Brain microvascular endothelial cell (primary cell): ENCODE data around the gene C1QTNF5.

Experiments
- DNase-seq: peaks from one replicate; pipeline ENCODE4 v3.0.0-alpha.2; 2020
- H3K27ac ChIP-seq: fragments of 250-450 bp; sonication (Bioruptor Pico); 2 replicates; pipeline ENCODE4 v1.5.1; 2020; ENCODE audit warnings: mild to moderate bottlenecking, moderate library complexity
- H3K27me3 ChIP-seq: fragments of 250-450 bp; sonication (Bioruptor Pico); replicated peaks from 2 replicates; pipeline ENCODE4 v1.5.1; 2020; ENCODE audit warnings: mild to moderate bottlenecking
- H3K36me3 ChIP-seq: fragments of 250-450 bp; sonication (Bioruptor Pico); replicated peaks from 2 replicates; pipeline ENCODE4 v1.5.1; 2020; ENCODE audit warnings: mild to moderate bottlenecking
- H3K4me3 ChIP-seq: 2 replicates; pipeline ENCODE4 v1.5.1; 2011; ENCODE audit warnings: low read depth, mild to moderate bottlenecking, control low read depth, low read length, moderate library complexity
- CTCF ChIP-seq: IDR thresholded peaks from 2 replicates; pipeline ENCODE4 v1.5.1; 2011; ENCODE audit warnings: low read depth, mild to moderate bottlenecking, moderate library complexity, low read length, control low read depth, inconsistent platforms; ENCODE audit errors: missing control alignments
- in situ Hi-C: cut with HindIII; loops from 2 replicates; pipeline ENCODE4 v1.10.0; 2017; ENCODE audit warnings: low sequenced_read_pairs, low pct_ligation_motif_present

The C1QTNF5 gene

GRCh38 chr11:119355091-119355843 is 14.6 kb upstream of the C1QTNF5 start:
- in situ Hi-C loops = no loop called here
- Histone ChIP-seq H3K27ac (no peak overlapping the region), H3K4me3 (no peak overlapping the region), H3K36me3 (no peaks in the 10 kb centered on the region), H3K27me3 (no peaks in the 10 kb centered on the region)
- DNase-seq = no peak
- TF ChIP-seq CTCF = no peak

GRCh38 chr11:119352857-119353260 is 12.2 kb upstream of the C1QTNF5 start:
- TF ChIP-seq CTCF = no peak

GRCh38 chr11:119351232-119351631 is 10.5 kb upstream of the C1QTNF5 start:
- H3K4me3 ChIP-seq = no peak overlapping the region
- no peak overlapping the region for H3K27ac ChIP-seq
- no peak for DNase-seq
- in situ Hi-C loops = no loop called here
- no peaks in the 10 kb centered on the region for H3K36me3 ChIP-seq
- H3K27me3 ChIP-seq = peaks cover 2% of the 10 kb centered on the region
- TF ChIP-seq CTCF = no peak

More at GRCh38 chr11:119352857-119353260, 12.2 kb upstream of the C1QTNF5 start:
- no peak for DNase-seq
- in situ Hi-C loops = no loop called here
- Histone ChIP-seq H3K27me3 (no peaks in the 10 kb centered on the region), H3K36me3 (no peaks in the 10 kb centered on the region), H3K4me3 (no peak overlapping the region), H3K27ac (no peak overlapping the region)

- peaks cover 2% of the 10 kb centered on the region for H3K27me3 ChIP-seq
- no peak overlapping the region for H3K27ac ChIP-seq
- in situ Hi-C loops = no loop called here
- no peak overlapping the region for H3K4me3 ChIP-seq
- no peaks in the 10 kb centered on the region for H3K36me3 ChIP-seq
- no peak for TF ChIP-seq CTCF
- no peak for DNase-seq
Measured at GRCh38 chr11:119350302-119350701, 9.6 kb upstream of the C1QTNF5 start.

GRCh38 chr11:119347940-119348605 is 7.4 kb upstream of the C1QTNF5 start:
- DNase-seq = no peak
- in situ Hi-C loops = no loop called here
- no peaks in the 10 kb centered on the region for H3K36me3 ChIP-seq
- no peak overlapping the region for H3K4me3 ChIP-seq
- H3K27ac ChIP-seq = no peak overlapping the region
- peaks cover 2% of the 10 kb centered on the region for H3K27me3 ChIP-seq
- TF ChIP-seq CTCF = no peak
